C1 segment of cervical spinal cord (tissue), 14 donors: ENCODE results near the gene KRTAP5-11.
"Not testable (repeated sequence)": the region's sequence is repeated elsewhere in the genome, so short reads cannot be mapped to it uniquely, and the experiment has no call there.

Experiments
- DNase-seq, 14 donors: peaks; one replicate each; lab custom pipeline; 2025; lab: John Stamatoyannopoulos, UW

Gene KRTAP5-11

GRCh38 chr11:71581826-71582225, 849 bp downstream of the KRTAP5-11 start:
- no peak for DNase-seq

GRCh38 chr11:71580057-71581003, 2.3 kb downstream of the KRTAP5-11 start:
- peak in 7 of 14 donors; percentile 8 to 53 (median 15) for DNase-seq

DNA sequence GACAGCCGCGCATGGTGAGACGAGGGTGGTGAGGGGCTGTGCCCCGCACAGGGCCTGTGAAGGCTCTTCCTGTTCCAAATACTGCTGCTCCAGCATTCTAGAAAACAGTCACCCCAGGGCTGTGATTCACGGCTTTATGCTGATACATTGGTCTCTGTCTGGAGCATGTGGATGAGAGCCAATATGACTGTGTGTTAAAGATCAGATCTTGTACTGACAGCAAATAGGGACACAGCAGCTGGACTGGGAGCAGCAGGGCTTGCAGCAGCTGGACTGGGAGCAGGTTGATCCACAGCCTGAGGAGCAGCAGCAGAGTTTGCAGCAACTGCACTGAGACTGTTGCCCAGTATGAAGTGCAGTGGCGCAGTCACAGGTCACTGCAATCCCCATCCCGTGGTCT, 3.2 kb downstream of the KRTAP5-11 start:
- not testable (repeated sequence) for DNase-seq

DNA sequence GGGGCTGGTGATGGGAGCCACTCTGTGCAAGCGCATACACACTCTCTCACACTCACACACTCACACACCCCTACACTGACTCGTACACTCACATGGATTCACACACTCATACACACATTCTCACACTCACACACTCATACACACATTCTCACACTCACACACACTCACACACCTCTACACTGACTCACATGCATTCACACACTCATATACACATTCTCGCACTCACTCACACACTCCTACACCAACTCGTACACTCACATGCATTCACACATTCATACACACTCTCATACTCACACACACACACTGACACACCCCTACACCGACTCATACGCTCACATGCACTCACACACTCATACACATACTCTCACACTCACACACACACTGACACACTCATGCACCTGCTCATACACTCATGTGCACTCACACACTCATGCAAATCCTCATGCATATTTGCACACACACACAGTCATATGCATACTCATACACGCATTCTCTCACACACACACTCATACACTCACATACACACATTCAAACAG, 5.1 kb downstream of the KRTAP5-11 start:
- DNase-seq = no peak

- DNase-seq = not testable (repeated sequence)
These were observed 5.8 kb downstream of the KRTAP5-11 start for GRCh38 chr11:71576688-71577465.

DNA sequence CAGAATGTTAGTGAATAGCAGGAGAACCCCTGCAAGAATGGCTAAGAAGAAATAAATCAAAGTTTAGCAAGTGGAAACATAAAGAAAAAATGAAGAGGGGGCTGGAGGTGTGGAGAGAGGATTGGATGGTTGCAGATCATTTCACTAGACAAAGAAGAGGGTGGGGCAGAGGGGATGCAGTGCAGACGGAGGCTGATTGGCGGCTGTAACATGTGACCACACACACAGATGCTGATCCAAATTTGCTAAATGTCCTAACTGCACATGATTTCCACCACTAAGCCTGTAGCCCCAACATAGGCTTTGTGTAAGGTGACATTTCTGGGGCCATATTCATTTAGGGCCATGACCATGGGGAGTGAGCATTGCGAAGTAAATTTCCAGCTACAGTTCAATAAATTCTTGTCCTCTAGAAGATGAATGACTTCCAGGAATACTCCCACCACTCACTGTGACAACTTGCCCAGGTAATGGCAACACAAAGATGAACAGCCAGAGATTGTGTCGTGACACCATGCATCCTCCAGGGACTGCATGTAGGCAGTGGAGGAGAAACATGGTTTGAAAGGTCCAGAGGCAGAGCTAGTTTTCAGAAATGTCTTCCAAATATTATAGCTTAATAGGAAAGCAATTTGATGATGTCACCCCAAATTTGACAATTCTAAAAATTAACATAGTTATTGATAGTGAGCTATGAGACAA, 6.8 kb downstream of the KRTAP5-11 start:
- DNase-seq = no peak

DNA sequence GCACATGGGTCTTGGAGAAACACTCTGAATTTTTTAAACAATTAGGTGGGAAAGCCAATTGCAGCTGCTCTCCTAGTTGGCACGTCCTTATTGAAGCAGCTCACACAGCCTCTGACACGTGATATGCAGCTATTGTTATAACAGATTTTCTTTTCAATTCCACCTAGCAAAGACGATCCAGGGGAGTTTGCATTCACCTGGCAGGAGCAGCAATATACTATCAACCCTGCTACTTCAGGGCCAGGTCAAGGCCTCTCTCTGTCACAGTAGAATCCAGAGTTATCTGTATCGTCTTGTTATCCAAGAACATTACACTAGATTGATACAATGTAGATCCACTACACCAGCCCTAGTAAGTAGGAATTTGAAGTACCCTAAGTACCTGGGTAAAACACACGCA, 8.3 kb downstream of the KRTAP5-11 start:
- DNase-seq = no peak

GRCh38 chr11:71572811-71573210, 9.9 kb downstream of the KRTAP5-11 start:
- DNase-seq = no peak

DNA sequence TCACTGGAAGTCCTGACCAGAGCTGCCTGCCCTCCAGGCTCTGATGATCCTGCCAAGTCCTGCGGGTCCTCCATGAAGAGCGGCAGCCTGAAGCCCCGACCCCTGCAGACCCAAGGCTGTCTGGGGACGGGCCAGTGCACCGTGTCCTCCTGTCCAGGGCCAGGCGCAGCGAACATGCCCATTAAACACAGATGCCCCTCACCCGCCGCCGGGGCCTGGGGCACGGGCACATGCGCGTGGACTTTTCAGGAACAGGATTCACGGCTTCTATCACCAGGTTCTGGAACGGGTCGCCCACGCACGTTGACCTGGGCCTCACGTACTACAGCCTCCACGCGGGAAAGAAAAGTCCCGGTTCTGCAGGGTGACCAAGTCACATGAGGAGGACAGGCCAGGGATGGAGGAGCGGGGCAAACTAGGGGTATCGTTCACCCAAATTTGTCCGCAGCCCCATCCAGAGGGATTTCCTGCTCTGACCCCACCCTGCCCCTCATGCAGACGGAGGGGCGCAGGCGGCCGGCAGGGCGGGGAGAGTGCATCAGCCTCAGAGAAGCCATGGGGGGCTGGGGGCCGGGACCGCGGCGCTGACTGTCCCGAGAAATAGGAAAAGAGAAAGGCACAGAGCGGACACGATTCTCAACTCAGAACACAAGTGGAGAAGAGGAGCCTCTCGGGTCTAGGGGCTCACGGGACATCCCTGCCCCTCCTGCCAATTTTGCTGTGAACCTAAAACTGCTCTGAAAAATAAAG, 11.4 kb downstream of the KRTAP5-11 start:
- DNase-seq = not testable (repeated sequence)

DNA sequence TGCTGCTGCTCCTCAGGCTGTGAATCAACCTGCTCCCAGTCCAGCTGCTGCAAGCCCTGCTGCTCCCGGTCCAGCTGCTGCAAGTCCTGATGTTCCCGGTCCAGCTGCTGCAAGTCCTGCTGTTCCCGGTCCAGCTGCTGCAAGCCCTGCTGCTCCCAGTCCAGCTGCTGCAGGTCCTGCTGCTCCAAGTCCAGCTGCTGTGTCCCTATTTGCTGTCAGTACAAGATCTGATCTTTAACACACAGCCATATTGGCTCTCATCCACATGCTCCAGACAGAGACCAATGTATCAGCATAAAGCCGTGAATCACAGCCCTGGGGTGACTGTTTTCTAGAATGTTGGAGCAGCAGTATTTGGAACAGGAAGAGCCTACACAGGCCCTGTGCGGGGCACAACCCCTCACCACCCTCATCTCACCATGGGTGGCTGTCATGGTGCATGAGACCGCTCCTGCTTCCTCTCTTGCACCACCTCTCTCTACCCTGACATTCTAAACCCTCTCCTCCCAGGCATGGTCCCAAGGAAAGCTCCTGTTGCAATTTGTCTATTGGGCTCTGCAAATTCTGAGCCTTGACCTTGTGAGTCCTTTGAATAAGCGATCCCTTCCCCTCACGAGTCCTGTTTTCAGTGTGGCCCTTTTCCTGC, 13.8 kb downstream of the KRTAP5-11 start:
- DNase-seq = no peak

GRCh38 chr11:71567633-71568032, 15.0 kb downstream of the KRTAP5-11 start:
- not testable (repeated sequence) for DNase-seq

- DNase-seq = peak in 1 of 14 donors; percentile 32
These were observed 15.8 kb downstream of the KRTAP5-11 start for GRCh38 chr11:71566626-71567599.

- DNase-seq = no peak
These were observed 16.5 kb downstream of the KRTAP5-11 start for GRCh38 chr11:71566081-71566620.

GRCh38 chr11:71565263-71565662, 17.4 kb downstream of the KRTAP5-11 start, which contains the start of gene KRTAP5-10:
Gene KRTAP5-10, plus strand, starts transcription at chr11:71565563. Its CDS starts 25 bp downstream, at chr11:71565588.
- DNase-seq = no peak

DNA sequence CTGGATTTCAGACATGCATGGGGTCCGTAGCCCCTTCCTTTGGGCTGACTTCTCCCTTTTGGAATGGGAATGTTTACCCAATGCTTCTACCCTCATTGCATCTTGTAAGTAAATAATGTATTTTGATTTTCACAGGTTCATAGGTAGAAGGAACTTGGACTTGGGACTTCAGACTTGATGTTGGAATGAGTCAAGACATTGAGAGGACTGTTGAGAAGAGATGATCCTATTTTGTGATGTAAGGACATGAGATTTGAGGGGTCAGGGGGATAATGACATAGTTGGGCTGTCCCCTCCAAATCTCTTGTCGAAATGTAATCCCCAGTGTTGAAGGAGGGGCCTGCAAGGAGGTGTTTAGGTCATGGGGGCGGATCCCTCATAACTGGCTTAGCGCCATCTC, 18.2 kb downstream of the KRTAP5-11 start:
- DNase-seq = no peak

- DNase-seq = peak in 1 of 14 donors; percentile 1
These were observed 19.3 kb downstream of the KRTAP5-11 start for GRCh38 chr11:71563406-71563805.

DNA sequence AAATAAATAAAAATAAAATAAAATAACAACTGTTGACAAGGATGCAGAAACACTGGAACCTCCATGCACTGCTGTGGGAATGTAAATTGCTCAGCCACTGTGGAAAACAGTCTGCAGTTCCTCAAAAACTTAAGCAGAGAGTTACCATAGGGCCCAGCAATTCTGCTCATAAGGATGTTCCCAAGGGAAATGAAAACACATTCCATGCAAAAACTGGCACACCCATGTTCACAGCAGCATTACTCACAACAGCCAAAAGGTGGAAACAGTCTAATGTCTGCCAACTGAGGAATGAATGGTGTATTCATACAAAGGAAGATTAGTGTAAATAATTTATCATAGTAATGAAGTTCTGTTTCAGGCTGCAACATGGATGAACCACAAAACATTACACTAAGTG, 20.6 kb downstream of the KRTAP5-11 start:
- no peak for DNase-seq

DNA sequence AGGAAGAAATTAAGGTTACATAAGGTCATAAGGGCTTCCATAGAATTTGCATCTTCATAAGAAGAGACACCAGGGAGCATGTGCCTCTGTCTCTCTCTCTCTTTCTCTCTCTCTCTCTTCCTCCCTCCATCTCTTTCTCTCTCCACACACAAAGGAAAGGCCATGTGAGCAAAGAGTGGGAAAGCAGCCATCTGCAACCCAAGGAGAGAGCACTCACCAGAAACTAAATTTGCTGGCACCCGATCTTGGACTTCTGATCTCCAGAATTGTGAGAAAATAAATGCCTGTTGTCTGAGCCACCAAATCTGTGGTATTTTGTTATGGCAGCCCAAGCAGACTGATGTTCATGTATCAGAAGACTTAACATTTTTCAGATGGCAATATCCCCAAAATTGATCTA, 23.7 kb downstream of the KRTAP5-11 start:
- DNase-seq = peak in 3 of 14 donors; percentile 7 to 50 (median 14)

DNA sequence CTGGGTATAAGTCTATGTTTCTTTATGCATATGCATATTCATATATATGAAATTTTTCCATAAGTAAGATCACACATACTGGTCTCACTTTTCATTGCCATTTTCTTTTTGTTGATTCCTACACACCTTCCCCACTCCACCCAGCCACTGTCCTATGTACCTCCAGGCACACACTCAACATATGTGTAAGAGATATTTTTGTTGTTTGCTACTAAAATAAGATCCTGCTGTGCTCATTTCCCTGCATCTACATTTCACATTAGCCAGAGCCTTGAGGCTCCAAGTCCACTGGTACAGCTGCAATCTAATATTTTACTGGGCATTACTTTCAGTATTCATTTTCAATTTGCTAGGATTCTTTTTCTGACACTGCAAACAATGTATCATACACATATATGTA, 25.4 kb downstream of the KRTAP5-11 start:
- no peak for DNase-seq
